Activated T-cell treated with anti-CD3 and anti-CD28 coated beads for 48 hours (primary cell): Measurements from ENCODE around the gene FBXO44.

ENCODE experiments used
- DNase-seq: peaks from one replicate; pipeline ENCODE4 v3.0.0-alpha.2; 2020; ENCODE audit warnings: low read depth

The FBXO44 gene

GRCh38 chr1:11690397-11691301 lies 36.0 kb downstream of the FBXO44 start:
- no peak for DNase-seq

GRCh38 chr1:11691302-11691914 lies 36.7 kb downstream of the FBXO44 start, which contains the start of gene DRAXIN:
Gene DRAXIN, plus strand, starts transcription at chr1:11691710. Its CDS starts 14,549 bp downstream, at chr1:11706259.
- DNase-seq = no peak

- DNase-seq = no peak
Observed at GRCh38 chr1:11691928-11692711, 37.4 kb downstream of the FBXO44 start.

DNA sequence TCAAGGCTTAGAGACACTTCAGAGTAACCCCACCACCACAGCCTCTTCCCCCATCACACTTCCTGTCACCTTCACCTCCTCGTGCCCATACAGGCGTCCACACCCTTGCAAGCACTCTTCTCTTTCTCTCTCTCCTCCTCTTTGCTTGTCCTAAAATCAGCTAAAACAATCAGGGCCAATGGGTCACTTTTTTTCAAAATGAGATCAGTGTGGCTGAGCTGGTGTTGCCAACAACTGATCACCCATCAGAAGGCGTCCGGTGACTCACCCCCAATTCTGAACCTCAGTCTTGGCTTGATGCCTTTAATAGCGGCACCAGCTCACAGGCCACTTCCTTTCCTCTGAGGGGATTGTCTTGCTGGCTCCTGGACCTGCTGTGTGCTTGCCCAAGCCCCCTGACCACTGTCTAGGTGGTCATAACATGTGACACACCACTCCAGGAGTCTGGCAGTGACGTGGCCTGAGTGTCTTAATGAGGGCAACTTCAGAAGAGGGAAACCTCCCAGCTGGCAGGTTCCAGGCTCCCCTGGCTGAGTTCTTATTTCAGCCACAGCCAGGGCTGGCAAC lies 38.4 kb downstream of the FBXO44 start:
- DNase-seq = peak; percentile 35

DNA sequence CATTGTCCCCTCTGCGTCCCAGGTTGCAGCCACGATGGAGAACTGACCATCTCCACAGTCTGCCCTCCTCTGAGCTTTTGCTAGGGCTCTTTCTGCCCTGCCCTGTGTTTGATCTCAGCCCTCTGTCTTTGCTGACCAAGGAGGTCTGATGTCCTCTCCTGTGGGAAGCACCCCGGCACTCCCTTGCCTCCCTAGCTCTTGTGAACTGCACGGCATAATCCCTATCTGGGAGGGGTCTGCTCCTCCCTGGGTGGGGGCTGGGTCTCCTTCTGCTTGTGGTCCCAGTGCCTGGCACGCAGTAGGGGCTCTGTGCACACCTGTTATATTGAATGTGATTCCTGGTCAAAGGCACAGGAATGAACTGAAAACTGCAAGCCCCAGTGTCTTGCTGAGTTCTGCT lies 39.2 kb downstream of the FBXO44 start:
- DNase-seq = no peak

DNA sequence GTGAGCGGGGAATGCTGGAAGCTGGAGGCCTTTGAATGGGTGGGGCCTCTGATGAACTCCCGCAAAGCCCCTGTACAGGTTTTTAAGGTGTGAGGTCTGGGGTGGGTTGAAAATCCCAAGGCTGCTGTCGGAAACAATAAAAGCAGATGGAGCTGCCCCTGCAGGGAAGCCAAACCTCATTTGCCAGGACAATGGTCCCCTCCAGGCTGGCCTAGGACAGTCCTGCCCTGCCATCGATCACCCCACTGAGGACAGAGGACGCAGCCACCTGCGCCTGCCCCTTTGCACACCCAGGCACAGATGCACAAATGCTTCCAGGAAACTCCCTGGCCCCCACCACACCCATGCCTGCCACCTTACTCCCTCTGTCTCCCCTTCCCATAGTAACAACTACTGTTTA lies 41.2 kb downstream of the FBXO44 start:
- no peak for DNase-seq

- no peak for DNase-seq
Observed at GRCh38 chr1:11697188-11697892, 42.7 kb downstream of the FBXO44 start.

- DNase-seq = no peak
Observed at GRCh38 chr1:11697893-11698210, 43.2 kb downstream of the FBXO44 start.

DNA sequence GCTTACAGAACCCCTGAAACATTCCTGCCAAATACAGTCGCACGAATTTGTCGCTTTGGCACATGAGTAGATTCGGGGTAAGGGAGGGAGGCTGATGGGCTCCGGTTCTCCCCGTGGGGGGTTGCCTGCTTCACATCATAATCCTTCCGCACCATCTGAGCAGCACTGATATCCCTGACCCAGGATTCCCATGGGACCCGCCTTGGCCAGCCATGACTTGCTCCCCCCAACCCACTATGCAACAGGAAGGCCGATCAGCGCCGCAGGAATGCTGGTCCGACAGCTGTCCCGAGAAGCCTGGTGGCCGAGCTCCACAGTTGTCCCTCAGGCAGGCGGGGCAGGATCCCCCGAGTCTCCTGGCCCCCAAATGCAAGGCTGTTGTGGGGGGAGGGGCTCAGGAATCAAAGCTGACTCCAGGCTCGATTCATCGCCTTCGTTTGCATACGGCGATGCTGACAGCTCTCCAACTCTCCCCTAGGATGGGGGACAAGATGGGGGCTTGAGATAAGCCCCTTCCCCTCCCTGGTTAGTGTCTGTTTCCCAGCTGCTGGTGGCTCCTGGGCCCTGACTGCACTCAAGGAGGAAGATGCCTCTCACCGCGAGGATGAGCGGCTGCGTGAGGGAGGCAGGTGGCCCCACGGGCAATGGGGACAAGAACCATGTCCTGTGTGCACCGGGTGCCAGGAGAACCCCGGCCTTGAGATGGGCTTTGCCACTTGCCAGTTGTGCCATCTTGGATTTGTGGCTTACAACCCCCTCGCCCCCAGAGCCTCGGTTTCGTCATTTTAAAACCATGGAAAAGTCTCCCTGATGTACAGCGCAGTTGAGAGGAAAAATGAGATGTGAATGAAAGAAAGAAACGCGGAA lies 46.2 kb downstream of the FBXO44 start:
- no peak for DNase-seq

DNA sequence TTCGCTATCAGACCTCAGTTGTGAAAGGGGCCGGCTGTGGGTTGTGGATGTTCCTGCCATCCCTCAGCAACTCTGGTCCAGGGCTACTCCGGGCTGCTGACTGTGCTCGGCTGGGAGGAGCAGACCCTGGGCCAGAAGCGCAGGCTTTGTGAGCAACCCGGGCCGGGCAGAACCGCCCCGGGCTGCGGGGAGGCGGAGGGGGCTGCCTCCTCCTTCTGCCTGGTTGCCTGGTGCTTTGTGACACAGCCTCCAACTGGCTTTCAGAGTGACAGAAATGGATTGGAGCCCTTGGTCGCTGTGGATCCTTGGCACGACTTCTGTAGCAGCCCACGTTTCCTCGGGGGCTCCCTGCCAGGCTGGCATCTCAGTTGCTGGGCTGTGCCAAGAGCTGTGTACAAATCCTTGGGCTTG lies 46.9 kb downstream of the FBXO44 start:
- DNase-seq = no peak

DNA sequence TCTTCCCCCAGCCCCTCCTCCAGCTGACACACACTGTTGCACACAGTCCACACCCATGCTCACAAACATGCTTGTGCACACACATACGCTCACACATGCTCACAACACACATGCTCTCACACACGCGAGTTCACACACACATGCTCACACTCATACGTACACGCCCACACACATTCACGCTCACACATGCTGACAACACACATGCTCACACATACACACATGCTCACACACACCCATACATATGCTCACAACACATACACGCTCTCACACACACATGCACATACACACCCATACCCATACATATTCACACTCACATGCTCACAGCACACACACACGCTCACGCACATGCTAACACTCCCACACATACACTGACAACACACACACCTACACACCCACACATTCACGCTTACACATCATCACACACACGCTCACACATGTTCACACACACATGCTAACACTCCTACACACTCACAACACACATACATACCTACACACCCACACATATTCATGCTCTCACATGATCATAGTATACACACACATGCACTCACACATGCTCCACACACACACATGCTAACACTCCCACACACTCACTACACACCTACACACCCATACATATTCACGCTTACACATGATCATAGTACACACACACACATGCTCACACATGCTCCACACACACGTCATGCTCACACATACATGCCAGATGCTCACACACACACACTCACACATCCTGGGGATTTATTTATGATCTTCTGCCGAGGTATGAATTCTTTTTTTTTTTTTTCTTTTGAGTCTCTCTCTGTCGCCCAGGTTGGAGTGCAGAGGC lies 47.5 kb downstream of the FBXO44 start:
- DNase-seq = no peak

GRCh38 chr1:11703357-11704193 lies 48.9 kb downstream of the FBXO44 start:
- no peak for DNase-seq

DNA sequence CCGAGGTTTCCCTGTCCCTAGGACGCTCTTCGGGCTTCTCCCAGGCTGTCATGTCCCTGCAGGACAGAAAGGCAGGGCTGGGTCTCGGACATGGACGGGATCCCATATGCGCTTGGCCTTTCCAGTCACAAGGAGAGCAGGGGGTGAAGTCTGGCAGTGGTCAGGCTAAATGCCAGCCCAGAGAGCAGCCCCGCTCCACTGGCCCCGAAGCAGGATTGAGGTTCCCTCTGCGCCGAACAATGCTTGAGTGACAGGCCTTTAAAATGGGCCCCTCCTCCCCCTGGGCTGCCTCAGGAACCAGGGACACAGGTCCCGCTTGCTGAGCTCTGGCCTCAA lies 49.5 kb downstream of the FBXO44 start:
- no peak for DNase-seq

GRCh38 chr1:11704691-11705475 lies 50.2 kb downstream of the FBXO44 start:
- DNase-seq = no peak

DNA sequence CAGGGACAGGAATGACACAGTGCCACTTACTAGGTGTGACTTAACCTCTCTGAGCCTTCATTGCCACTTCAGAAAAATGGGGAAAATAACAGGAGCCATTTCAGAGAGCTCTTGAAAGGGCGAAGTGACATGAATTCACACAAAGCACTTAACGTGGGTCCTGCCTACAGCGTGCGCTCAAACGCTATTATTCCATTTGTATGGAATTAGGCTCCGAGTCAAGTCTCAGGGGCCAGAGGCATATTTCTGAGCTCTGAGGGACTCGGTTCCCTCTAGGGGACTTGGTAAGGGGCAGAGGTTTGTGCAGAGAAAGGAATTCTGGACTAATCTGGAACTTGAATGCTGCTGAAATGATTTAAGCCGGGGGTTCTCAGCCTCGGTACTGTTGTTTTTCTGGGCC lies 50.9 kb downstream of the FBXO44 start:
- DNase-seq = no peak

DNA sequence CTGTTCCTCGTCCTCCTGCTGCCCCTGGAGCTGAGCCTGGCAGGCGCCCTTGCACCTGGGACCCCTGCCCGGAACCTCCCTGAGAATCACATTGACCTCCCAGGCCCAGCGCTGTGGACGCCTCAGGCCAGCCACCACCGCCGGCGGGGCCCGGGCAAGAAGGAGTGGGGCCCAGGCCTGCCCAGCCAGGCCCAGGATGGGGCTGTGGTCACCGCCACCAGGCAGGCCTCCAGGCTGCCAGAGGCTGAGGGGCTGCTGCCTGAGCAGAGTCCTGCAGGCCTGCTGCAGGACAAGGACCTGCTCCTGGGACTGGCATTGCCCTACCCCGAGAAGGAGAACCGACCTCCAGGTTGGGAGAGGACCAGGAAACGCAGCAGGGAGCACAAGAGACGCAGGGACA lies 51.6 kb downstream of the FBXO44 start:
- DNase-seq = no peak

DNA sequence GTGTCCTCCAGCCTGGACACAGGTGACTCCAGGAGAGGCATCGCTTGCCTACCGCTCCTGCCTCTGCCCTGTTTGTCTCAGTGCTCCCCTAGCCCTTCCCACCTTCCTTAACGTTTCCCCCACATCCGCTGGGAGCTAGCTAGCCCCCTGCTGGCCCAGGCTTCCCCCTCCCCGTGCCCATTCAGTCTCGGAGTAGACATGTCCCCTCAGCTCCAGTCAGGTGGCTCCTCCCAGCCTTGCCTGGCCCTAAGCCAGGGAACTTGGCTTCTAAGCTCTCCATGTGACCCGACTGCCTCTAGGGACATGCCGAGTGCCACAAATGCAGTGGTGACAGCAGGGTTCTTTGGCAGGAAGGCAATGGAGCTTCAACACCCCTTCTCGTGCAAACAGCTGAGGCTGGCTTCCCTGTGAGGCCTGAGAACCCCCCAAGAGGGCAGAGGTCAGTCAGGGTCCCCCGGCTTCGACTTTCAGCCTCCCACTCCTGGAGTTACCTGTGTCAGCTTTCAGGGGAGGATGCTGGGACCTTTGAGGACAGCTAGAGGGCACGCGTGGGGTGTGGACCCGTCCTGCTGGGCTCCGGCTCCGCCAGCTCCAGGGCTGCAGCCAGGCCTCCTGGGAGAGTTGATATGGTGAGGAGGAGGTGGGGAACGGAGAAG lies 53.1 kb downstream of the FBXO44 start:
- no peak for DNase-seq
